DND-41 (cell line): ENCODE data around the gene DHCR24.

Experiments used
- ATAC-seq: fragments of 200-7000 bp; cut with Tn5 transposase; 3 replicates; pipeline ENCODE4 v1.9.1; 2021; ENCODE audit warnings: low read depth; ENCODE audit not compliant: insufficient read depth
- DNase-seq: peaks from one replicate; pipeline ENCODE4 v3.0.0-alpha.2; 2020
- H2AFZ ChIP-seq: 2 replicates; pipeline ENCODE4 v1.6.0; 2012; ENCODE audit warnings: low read depth, low read length
- H3K27ac ChIP-seq: 2 replicates; pipeline ENCODE4 v1.5.1; 2012; ENCODE audit warnings: low read length, inconsistent platforms
- H3K27me3 ChIP-seq: fragments of 200-600 bp; sonication (generic); 2 replicates; pipeline ENCODE4 v1.6.0; 2012; ENCODE audit warnings: low read length, mild to moderate bottlenecking, inconsistent platforms; ENCODE audit not compliant: insufficient read depth, poor library complexity
- H3K36me3 ChIP-seq: 2 replicates; pipeline ENCODE4 v1.5.1; 2012; ENCODE audit warnings: low read length, inconsistent platforms; ENCODE audit not compliant: insufficient read depth
- H3K4me1 ChIP-seq: 2 replicates; pipeline ENCODE4 v1.5.1; 2012; ENCODE audit warnings: mild to moderate bottlenecking, low read length; ENCODE audit not compliant: insufficient read depth
- H3K4me2 ChIP-seq: 2 replicates; pipeline ENCODE4 v1.6.0; 2012; ENCODE audit warnings: mild to moderate bottlenecking, moderate library complexity, low read length, inconsistent platforms; ENCODE audit not compliant: insufficient read depth
- H3K4me3 ChIP-seq, 2 experiments: fragments of 200-600 bp in 1 of 2; shearing (Covaris generic) in 1 of 2; 2 replicates each; pipeline ENCODE4 v1.5.1; 2012 to 2016; ENCODE audit warnings: inconsistent platforms in 2 of 2, low read length in 2 of 2, mild to moderate bottlenecking in 2 of 2, low read depth in 1 of 2, moderate library complexity in 1 of 2
- H3K79me2 ChIP-seq: 2 replicates; pipeline ENCODE4 v1.6.0; 2012; ENCODE audit warnings: low read length, inconsistent platforms; ENCODE audit not compliant: insufficient read depth
- H3K9ac ChIP-seq: 2 replicates; pipeline ENCODE4 v1.6.0; 2012; ENCODE audit warnings: low read depth, mild to moderate bottlenecking, inconsistent platforms, low read length, moderate library complexity
- H3K9me3 ChIP-seq: 2 replicates; pipeline ENCODE4 v1.5.1; 2012; ENCODE audit warnings: low read length, moderate library complexity, mild to moderate bottlenecking, inconsistent platforms; ENCODE audit not compliant: insufficient read depth, severe bottlenecking
- H4K20me1 ChIP-seq: 2 replicates; pipeline ENCODE4 v1.6.0; 2012; ENCODE audit warnings: low read length; ENCODE audit not compliant: insufficient read depth
- EZH2 ChIP-seq: IDR thresholded peaks from 3 replicates; pipeline ENCODE4 v1.6.1; 2012; ENCODE audit warnings: borderline replicate concordance, low read depth, mild to moderate bottlenecking, moderate library complexity, low read length, inconsistent platforms; ENCODE audit not compliant: severe bottlenecking
- TF ChIP-seq, protein P1 (sequence below): IDR thresholded peaks from 2 replicates; pipeline ENCODE4 v1.5.1; 2012; ENCODE audit warnings: borderline replicate concordance, low read length, moderate library complexity, mild to moderate bottlenecking; ENCODE audit not compliant: poor library complexity, severe bottlenecking; ENCODE audit errors: extremely low read depth

DHCR24 gene

DNA sequence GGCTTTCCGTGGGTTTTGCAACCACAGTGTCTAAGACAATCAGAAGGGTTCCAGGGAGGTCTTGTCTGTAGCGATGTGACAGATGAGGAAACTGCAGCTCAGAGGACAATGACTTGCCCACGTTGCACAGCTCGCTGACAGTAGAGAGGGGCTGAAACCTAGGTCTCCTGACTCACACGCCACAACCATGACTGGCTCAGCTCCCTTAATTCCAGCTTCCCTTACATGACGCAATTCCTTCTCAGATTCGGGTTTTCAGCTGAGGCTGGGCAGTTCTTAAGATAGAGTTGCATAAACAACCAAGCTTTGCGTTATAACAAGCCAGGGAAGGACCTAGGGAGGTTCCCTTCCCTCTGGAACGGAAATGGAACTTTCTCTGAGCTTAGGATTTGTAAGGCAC lies 36.3 kb downstream of the DHCR24 start:
- H3K9ac ChIP-seq, result no peak overlapping the region
- H3K36me3 ChIP-seq, result peaks cover 88% of the 10 kb centered on the region
- ATAC-seq (no peak), DNase-seq (no peak)
- H4K20me1 ChIP-seq, result peaks cover 24% of the 10 kb centered on the region; the same call in 1 of the 2 replicates
- no peaks in the 10 kb centered on the region for H3K9me3 ChIP-seq
- TF ChIP-seq EZH2, result no peak
- TF ChIP-seq, protein P1, sequence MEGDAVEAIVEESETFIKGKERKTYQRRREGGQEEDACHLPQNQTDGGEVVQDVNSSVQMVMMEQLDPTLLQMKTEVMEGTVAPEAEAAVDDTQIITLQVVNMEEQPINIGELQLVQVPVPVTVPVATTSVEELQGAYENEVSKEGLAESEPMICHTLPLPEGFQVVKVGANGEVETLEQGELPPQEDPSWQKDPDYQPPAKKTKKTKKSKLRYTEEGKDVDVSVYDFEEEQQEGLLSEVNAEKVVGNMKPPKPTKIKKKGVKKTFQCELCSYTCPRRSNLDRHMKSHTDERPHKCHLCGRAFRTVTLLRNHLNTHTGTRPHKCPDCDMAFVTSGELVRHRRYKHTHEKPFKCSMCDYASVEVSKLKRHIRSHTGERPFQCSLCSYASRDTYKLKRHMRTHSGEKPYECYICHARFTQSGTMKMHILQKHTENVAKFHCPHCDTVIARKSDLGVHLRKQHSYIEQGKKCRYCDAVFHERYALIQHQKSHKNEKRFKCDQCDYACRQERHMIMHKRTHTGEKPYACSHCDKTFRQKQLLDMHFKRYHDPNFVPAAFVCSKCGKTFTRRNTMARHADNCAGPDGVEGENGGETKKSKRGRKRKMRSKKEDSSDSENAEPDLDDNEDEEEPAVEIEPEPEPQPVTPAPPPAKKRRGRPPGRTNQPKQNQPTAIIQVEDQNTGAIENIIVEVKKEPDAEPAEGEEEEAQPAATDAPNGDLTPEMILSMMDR, result no peak
- H3K4me3 ChIP-seq, result no peak overlapping the region
- H3K79me2 ChIP-seq, result no peaks in the 10 kb centered on the region
- no peaks in the 10 kb centered on the region for H3K4me1 ChIP-seq
- H3K27ac ChIP-seq, result no peak overlapping the region
- no peak overlapping the region for H3K4me2 ChIP-seq
- no peaks in the 10 kb centered on the region for H3K27me3 ChIP-seq
- H2AFZ ChIP-seq, result no peak overlapping the region

DNA sequence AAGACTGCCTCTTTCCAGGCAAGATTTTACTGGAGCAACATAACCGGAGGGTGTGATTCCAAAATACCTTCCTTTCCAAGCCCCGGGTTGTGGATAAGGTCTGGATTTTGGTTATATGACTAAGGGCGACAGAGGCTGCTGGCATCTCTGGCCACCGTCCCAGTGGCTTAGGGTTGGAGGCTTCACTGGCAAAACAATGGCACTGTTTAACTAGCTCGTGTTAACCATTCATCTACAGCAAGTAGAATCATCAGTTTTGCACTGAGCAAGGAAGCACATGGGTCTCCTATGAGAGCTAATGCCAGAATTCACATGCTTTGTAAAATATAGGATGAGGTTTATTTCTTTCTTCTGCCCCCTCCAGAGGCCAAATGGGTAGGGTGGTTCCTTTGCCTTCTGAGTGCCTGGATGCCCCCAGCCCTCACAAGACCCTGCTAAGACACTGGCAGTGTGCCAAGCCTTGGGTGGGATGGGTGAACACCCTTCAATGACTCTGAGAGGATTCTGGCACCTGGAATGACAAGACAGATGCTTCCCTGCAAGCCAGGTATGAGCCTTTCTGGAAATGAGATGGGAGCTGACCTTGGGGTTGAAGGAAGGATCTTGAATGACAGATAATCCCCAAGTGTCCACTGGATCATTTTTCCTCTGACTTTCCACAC lies 36.8 kb downstream of the DHCR24 start:
- no peaks in the 10 kb centered on the region for H3K79me2 ChIP-seq
- H3K36me3 ChIP-seq, result peaks cover 84% of the 10 kb centered on the region
- DNase-seq, result no peak
- peaks cover 24% of the 10 kb centered on the region; the same call in 1 of the 2 replicates for H4K20me1 ChIP-seq
- ATAC-seq, result no peak
- no peaks in the 10 kb centered on the region for H3K9me3 ChIP-seq
- no peak overlapping the region for H2AFZ ChIP-seq
- no peak overlapping the region for H3K27ac ChIP-seq
- no peak for TF ChIP-seq EZH2
- TF ChIP-seq, protein P1, result no peak
- no peak overlapping the region for H3K9ac ChIP-seq
- H3K4me3 ChIP-seq, result no peak overlapping the region
- no peaks in the 10 kb centered on the region for H3K27me3 ChIP-seq
- H3K4me1 ChIP-seq, result no peaks in the 10 kb centered on the region
- H3K4me2 ChIP-seq, result no peak overlapping the region

DNA sequence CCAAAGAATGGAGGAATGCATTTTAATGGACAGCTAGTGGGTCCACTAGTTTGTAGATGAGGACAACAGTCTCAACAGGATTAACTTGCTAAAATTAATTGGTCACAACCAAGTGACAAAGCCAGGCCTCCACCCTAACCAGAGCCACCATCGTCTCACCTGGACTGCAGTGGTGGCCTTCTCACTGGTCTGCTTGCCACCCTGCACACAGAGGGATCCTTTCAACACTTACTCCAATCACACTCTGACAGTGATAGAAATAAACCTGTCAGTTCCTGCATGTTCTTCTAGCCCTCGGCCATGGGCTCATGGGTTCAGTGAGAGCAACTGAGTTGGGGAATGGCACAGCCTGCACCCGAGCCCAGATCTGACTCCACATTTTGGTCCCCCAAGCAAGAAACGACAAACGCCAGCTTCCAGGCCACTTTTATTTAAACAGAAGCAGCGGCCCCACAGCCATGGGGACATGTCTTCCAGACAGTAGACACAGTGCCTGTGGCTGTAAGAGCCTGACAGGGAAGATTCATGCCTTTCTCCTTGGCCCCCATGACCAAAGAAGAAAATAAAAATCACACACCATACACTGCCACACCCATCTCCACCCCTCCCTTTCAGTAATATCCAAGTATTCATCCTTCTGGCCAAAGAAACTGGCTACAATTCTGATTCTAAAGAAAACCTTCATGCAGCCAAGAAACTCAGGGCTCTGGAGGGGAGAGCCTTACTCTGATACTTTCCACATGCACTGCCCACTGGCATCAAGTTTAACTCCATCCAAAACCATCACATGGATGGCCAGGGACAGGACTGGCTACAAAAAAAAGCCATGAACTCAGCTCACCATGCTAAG lies 37.6 kb downstream of the DHCR24 start:
- no peak for TF ChIP-seq EZH2
- TF ChIP-seq, protein P1, result no peak
- H4K20me1 ChIP-seq, result peaks cover 20% of the 10 kb centered on the region; the same call in 1 of the 2 replicates
- H3K27ac ChIP-seq, result no peak overlapping the region
- H3K4me1 ChIP-seq, result no peaks in the 10 kb centered on the region
- H3K9ac ChIP-seq, result no peak overlapping the region
- H2AFZ ChIP-seq, result no peak overlapping the region
- H3K79me2 ChIP-seq, result no peaks in the 10 kb centered on the region
- DNase-seq (no peak), ATAC-seq (no peak)
- H3K4me2 ChIP-seq, result no peak overlapping the region
- no peaks in the 10 kb centered on the region for H3K9me3 ChIP-seq
- no peaks in the 10 kb centered on the region for H3K27me3 ChIP-seq
- no peak overlapping the region for H3K4me3 ChIP-seq
- peaks cover 79% of the 10 kb centered on the region for H3K36me3 ChIP-seq
